C4-2B (cell line): ENCODE measurements around the gene TMEM151A.

Source experiments
- CTCF ChIP-seq: fragments of 450-650 bp; conservative IDR thresholded peaks from 2 replicates; pipeline ENCODE4 v1.5.1; 2017; ENCODE audit warnings: mild to moderate bottlenecking
- ZFX ChIP-seq: fragments of 450-650 bp; IDR thresholded peaks from 2 replicates; pipeline ENCODE4 v1.6.1; 2017

GRCh38 chr11:66263231-66263630 lies 28.5 kb upstream of the TMEM151A start:
- TF ChIP-seq CTCF (no peak), ZFX (no peak)
